Measurements from ENCODE around the gene ANKRD42. TPM values are rescaled to one million over a fixed set of nuclear protein-coding genes. Genes with fewer than 3 reads are reported as not detected.

Gene ANKRD42
- total and polyA plus RNA-seq, 9 donors, result 2.7 to 5.6 (median 3.7) TPM

DNA sequence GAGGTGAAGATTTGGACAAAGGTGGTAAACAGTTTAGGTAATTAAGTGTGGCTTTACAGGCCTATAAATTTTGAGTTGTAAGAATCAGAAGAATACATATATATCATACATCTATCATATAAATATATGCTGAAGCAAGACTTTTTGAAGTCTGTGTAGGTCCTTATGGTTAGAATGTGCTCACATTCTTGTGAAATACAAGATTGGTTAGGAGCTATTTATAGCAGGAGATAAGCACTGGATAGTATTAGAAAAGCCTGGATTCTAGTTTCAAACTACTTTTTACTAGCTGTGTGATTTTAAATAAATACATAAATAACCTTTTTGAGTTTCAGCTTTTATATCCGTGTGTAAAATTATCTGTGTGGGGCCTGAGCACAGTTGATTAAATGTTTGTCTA is 42.3 kb downstream of the ANKRD42 start:
- Histone ChIP-seq H3K27ac (ENCODE audit: low read length) (no peak overlapping the region), H3K4me3 (ENCODE audit: low read length) (no peak overlapping the region), H3K27me3 (ENCODE audit: control insufficient read depth, insufficient read depth, low read length) (no peaks in the 10 kb centered on the region), H3K4me1 (ENCODE audit: control insufficient read depth, insufficient read depth, low read length) (no peaks in the 10 kb centered on the region), H3K36me3 (ENCODE audit: control insufficient read depth, insufficient read depth, low read length) (no peaks in the 10 kb centered on the region), H3K9me3 (replicated peaks; ENCODE audit: control insufficient read depth, low read depth, low read length) (no peaks in the 10 kb centered on the region)
- DNase-seq, result no peak
- no CpG with 5 or more reads among the region's 1 CpG for WGBS (ENCODE audit: insufficient coverage)

DNA sequence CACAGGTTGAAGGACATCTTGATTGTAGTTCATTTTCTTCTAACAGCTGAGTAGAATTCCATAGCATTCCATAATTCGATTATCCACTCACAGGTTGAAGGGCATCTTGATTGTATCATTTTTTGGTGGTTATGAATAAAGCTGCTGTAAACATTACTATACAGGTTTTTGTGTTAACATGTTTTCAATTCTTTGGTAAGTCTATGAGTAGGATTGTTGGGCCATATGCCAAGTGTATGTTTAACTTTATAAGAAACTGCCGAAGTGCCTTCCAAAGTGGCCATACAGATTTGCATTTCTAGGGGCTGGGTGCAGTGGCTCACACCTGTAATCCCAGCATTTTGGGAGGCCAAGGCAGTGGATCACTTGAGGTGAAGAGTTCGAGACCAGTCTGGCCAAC is 44.6 kb downstream of the ANKRD42 start:
- 67% methylated on average over 2 of the region's 3 CpGs for WGBS (ENCODE audit: insufficient coverage)

DNA sequence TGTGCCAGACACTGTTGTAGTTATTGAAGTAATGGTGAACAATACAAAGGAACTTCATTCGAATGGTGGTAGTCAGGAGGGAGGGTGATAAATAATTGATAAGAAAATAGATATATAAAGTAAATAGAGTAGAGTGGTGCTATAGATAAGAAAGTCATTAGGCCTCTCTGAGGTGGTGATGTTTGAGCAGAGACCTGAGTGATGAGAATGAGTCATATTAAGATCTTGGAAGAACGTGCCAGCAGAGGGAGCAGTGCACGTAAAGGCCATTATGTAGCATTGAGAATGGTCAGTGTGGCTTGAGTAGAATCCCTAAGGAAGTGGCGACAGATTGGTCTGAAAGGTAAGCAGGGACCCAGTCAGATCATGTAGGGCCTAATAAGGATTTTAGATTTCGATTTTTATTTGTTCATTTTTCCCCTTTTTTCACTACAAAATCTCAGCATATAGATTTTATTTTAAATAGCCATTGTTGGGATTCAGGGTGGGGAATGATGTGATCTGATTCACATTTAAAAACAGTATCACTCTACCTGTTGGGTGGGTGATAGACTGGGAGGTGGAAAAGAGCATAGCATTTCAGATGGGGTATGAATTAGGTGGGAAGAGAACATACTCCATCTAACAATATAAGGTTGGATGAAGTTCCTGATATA is 47.9 kb downstream of the ANKRD42 start:
- Histone ChIP-seq H3K9me3 (replicated peaks; ENCODE audit: control insufficient read depth, low read depth, low read length) (no peaks in the 10 kb centered on the region), H3K27me3 (ENCODE audit: control insufficient read depth, insufficient read depth, low read length) (no peaks in the 10 kb centered on the region), H3K4me3 (ENCODE audit: low read length) (no peak overlapping the region), H3K27ac (ENCODE audit: low read length) (no peak overlapping the region), H3K4me1 (ENCODE audit: control insufficient read depth, insufficient read depth, low read length) (no peaks in the 10 kb centered on the region), H3K36me3 (ENCODE audit: control insufficient read depth, insufficient read depth, low read length) (no peaks in the 10 kb centered on the region)
- 22% methylated on average over 3 of the region's 5 CpGs for WGBS (ENCODE audit: insufficient coverage)
- peak; percentile 58 for DNase-seq

More for the DNA sequence above, 44.6 kb downstream of the ANKRD42 start:
- Histone ChIP-seq H3K4me1 (ENCODE audit: control insufficient read depth, insufficient read depth, low read length) (no peaks in the 10 kb centered on the region), H3K4me3 (ENCODE audit: low read length) (no peak overlapping the region), H3K36me3 (ENCODE audit: control insufficient read depth, insufficient read depth, low read length) (no peaks in the 10 kb centered on the region), H3K27ac (ENCODE audit: low read length) (no peak overlapping the region), H3K27me3 (ENCODE audit: control insufficient read depth, insufficient read depth, low read length) (no peaks in the 10 kb centered on the region), H3K9me3 (replicated peaks; ENCODE audit: control insufficient read depth, low read depth, low read length) (no peaks in the 10 kb centered on the region)
- DNase-seq, result no peak

DNA sequence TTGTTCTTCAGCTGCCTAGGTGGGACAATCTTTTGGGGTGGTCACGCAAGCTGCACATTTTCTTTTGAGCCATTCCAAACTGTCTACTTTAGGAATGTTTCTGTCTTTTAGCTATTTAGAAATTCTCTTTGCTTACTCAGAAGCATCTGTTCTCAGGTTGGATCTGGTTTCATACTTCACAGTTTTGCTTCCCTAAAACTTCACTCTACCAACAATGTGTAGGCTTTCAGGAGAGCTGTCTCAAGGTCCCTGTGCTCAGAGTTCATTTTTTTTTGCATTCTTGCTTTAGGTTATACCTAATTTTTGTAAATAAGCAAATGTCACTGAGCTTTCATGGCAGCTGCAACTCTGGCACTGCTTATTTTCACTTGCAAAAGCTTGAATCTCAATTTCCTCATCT is 55.9 kb downstream of the ANKRD42 start:
- Histone ChIP-seq H3K36me3 (ENCODE audit: control insufficient read depth, insufficient read depth, low read length) (no peaks in the 10 kb centered on the region), H3K27me3 (ENCODE audit: control insufficient read depth, insufficient read depth, low read length) (no peaks in the 10 kb centered on the region), H3K27ac (ENCODE audit: low read length) (no peak overlapping the region), H3K4me3 (ENCODE audit: low read length) (no peak overlapping the region), H3K9me3 (replicated peaks; ENCODE audit: control insufficient read depth, low read depth, low read length) (no peaks in the 10 kb centered on the region), H3K4me1 (ENCODE audit: control insufficient read depth, insufficient read depth, low read length) (no peaks in the 10 kb centered on the region)
- no peak for DNase-seq
- no CpG with 5 or more reads among the region's 1 CpG for whole genome bisulfite sequencing (ENCODE audit: insufficient coverage)

DNA sequence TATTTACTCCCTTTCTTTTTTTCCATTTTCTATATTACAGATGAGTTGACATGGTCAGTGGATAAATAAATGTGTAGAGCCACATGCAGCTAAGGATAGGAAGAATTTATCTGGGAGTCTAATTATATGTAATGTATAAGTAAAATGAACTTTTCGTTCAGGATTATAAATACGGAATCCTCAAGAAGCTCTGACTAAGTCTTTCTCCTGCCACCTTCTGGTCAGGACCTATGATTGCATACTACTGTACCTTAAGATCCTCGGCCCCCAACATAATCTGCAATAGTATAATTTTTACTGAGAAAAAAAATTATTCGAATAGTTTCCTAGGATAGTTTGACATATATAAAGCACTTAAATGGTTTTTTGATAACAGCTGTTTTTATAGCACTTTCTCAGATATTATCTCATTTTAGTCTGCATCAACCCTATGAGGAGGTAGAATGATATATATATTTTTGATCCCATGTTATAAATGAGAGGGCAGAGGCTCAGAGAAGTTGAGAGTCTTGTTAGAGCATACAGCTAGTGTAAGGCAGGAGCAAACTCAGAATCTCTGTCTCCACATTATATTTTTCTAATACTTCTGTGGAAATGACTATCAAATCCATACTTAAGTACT is 56.6 kb downstream of the ANKRD42 start:
- Histone ChIP-seq H3K27me3 (ENCODE audit: control insufficient read depth, insufficient read depth, low read length) (no peaks in the 10 kb centered on the region), H3K4me3 (ENCODE audit: low read length) (no peak overlapping the region), H3K9me3 (replicated peaks; ENCODE audit: control insufficient read depth, low read depth, low read length) (no peaks in the 10 kb centered on the region), H3K4me1 (ENCODE audit: control insufficient read depth, insufficient read depth, low read length) (no peaks in the 10 kb centered on the region), H3K36me3 (ENCODE audit: control insufficient read depth, insufficient read depth, low read length) (peaks cover 5% of the 10 kb centered on the region), H3K27ac (ENCODE audit: low read length) (no peak overlapping the region)
- DNase-seq, result peak; percentile 48
- WGBS (ENCODE audit: insufficient coverage), result no CpG with 5 or more reads among the region's 4 CpGs

DNA sequence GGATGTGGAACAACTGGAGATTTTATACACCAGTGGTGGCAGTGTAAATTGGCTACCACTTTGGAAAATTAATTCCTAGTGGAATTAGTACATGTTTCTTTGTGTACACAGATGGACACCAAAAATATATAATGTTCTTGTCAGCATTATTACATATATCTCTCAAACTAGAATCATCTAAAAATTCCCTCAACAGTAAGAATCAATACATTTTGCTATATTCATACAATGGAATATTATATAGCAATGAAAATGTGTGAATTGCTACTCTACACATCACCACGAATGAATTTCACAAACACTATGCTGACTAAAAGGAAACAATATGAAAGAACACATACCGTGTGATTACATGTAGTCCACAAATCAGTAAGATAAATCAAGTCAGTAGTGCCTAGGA is 58.8 kb downstream of the ANKRD42 start:
- H3K4me1 ChIP-seq (ENCODE audit: control insufficient read depth, insufficient read depth, low read length), result no peaks in the 10 kb centered on the region
- DNase-seq, result no peak
- WGBS (ENCODE audit: insufficient coverage), result no CpG with 5 or more reads among the region's 2 CpGs

DNA sequence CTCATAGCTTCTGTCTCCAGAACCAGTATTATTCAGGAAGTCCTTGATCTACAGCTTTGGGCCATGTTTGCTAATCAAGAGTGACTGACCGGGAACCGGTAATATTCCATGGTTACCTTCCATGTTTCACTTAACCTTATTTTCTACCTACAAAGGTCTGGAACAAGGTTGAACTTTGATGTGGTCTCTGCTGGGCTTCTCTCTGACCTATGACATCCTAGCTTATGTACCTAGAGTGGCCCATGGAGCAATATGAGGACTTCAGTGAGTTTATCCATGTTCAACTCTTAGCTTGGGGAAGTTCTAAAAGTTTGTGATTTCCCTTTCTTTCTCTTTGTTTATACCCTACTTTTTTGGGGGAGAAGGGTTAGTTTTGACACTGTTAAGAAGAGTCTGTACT is 59.4 kb downstream of the ANKRD42 start:
- H3K4me3 ChIP-seq (ENCODE audit: low read length), result no peak overlapping the region
- no peaks in the 10 kb centered on the region for H3K9me3 ChIP-seq (replicated peaks; ENCODE audit: control insufficient read depth, low read depth, low read length)
- no CpG with 5 or more reads among the region's 2 CpGs for WGBS (ENCODE audit: insufficient coverage)
- DNase-seq, result no peak
- no peak overlapping the region for H3K27ac ChIP-seq (ENCODE audit: low read length)
- H3K27me3 ChIP-seq (ENCODE audit: control insufficient read depth, insufficient read depth, low read length), result no peaks in the 10 kb centered on the region
- H3K4me1 ChIP-seq (ENCODE audit: control insufficient read depth, insufficient read depth, low read length), result no peaks in the 10 kb centered on the region
- H3K36me3 ChIP-seq (ENCODE audit: control insufficient read depth, insufficient read depth, low read length), result peaks cover 16% of the 10 kb centered on the region

More for the DNA sequence above, 58.8 kb downstream of the ANKRD42 start:
- peaks cover 10% of the 10 kb centered on the region for H3K36me3 ChIP-seq (ENCODE audit: control insufficient read depth, insufficient read depth, low read length)
- no peaks in the 10 kb centered on the region for H3K9me3 ChIP-seq (replicated peaks; ENCODE audit: control insufficient read depth, low read depth, low read length)
- H3K4me3 ChIP-seq (ENCODE audit: low read length), result no peak overlapping the region
- H3K27me3 ChIP-seq (ENCODE audit: control insufficient read depth, insufficient read depth, low read length), result no peaks in the 10 kb centered on the region
- no peak overlapping the region for H3K27ac ChIP-seq (ENCODE audit: low read length)

DNA sequence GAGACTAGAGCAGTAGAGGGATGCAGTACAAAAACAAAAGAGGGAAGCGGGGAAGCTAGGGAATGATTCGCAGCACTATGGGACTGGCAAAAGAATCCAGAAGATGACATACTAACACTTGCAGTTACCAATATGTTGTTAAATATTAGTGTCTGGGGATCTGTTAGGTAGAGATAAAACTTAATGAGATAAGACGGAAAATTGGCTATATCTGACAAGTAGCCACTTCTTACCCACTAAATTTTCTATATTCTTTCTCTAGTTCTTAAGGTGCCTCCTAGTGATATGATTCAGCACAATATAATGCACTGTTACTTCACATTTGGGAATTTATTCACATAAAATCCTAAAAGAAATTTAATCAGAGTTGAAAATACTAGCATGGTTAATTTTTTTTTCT is 61.9 kb downstream of the ANKRD42 start:
- Histone ChIP-seq H3K27ac (ENCODE audit: low read length) (no peak overlapping the region), H3K4me1 (ENCODE audit: control insufficient read depth, insufficient read depth, low read length) (no peaks in the 10 kb centered on the region), H3K36me3 (ENCODE audit: control insufficient read depth, insufficient read depth, low read length) (peaks cover 22% of the 10 kb centered on the region), H3K9me3 (replicated peaks; ENCODE audit: control insufficient read depth, low read depth, low read length) (no peaks in the 10 kb centered on the region), H3K27me3 (ENCODE audit: control insufficient read depth, insufficient read depth, low read length) (no peaks in the 10 kb centered on the region), H3K4me3 (ENCODE audit: low read length) (no peak overlapping the region)
- no peak for DNase-seq
- no CpG with 5 or more reads among the region's 3 CpGs for WGBS (ENCODE audit: insufficient coverage)

DNA sequence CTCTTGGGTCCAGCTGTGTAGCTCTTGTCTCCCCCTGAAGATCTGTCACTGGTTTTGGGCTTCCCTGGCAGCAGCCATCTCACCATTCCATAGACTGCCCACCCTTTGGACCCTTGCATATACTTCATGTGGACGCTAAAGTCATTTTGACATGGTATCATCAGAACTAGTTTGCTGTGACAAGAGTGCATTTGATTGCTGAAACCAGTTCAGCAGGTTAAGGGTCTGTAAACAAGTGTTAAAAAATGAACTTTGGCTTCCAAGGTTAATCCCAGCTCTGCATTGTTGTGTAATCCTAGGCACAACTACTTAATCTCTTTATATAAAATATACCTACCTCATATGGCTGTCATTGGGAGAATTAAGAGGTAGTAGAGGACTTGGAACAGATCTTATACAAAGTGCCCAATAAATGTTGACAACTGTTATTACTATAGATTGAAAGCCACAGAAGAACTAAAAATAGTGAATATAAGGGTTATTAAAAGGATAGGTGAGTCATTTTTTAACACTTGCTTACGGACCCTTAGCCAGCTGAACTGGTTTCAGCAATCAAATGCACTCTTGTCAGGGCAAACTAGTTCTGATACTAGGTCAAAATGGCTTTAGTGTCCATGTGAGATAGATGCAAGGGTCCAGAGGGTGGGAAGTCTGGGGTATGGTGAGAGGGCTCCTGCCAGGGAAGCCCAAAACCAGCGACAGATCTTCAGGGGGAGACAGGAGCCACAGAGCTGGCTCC is 63.3 kb downstream of the ANKRD42 start:
- Histone ChIP-seq H3K27me3 (ENCODE audit: control insufficient read depth, insufficient read depth, low read length) (no peaks in the 10 kb centered on the region), H3K27ac (ENCODE audit: low read length) (no peak overlapping the region), H3K9me3 (replicated peaks; ENCODE audit: control insufficient read depth, low read depth, low read length) (no peaks in the 10 kb centered on the region), H3K36me3 (ENCODE audit: control insufficient read depth, insufficient read depth, low read length) (peaks cover 25% of the 10 kb centered on the region), H3K4me3 (ENCODE audit: low read length) (no peak overlapping the region), H3K4me1 (ENCODE audit: control insufficient read depth, insufficient read depth, low read length) (no peaks in the 10 kb centered on the region)
- WGBS (ENCODE audit: insufficient coverage), result 63% methylated on average over 2 of the region's 3 CpGs
- no peak for DNase-seq

DNA sequence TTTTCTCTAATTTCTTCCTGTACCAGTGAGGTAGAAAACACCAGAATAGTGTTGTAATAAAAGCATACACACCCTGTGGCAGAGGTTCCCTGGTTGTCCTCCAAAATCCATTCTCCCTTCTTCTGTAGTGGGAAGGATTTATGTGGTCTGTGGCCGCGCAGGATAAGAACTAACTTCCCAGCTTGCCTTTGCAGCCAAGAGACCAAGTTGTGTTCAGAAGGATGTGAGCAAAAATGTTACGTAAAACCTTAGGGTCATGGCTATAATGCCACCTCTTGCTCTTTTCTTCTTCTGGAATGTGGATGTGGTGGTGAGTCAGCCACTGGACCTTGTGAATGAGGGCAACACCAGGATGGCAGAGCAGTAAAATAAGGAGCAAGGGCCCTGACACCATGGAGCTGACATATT is 64.3 kb downstream of the ANKRD42 start:
- H3K4me1 ChIP-seq (ENCODE audit: control insufficient read depth, insufficient read depth, low read length), result no peaks in the 10 kb centered on the region
- H3K27ac ChIP-seq (ENCODE audit: low read length), result no peak overlapping the region
- H3K27me3 ChIP-seq (ENCODE audit: control insufficient read depth, insufficient read depth, low read length), result no peaks in the 10 kb centered on the region
- 75% methylated on average over 1 of the region's 3 CpGs for WGBS (ENCODE audit: insufficient coverage)
- DNase-seq, result no peak
- H3K9me3 ChIP-seq (replicated peaks; ENCODE audit: control insufficient read depth, low read depth, low read length), result no peaks in the 10 kb centered on the region
- H3K36me3 ChIP-seq (ENCODE audit: control insufficient read depth, insufficient read depth, low read length), result peaks cover 26% of the 10 kb centered on the region
- no peak overlapping the region for H3K4me3 ChIP-seq (ENCODE audit: low read length)
